Measurements from ENCODE around the gene PRKCQ.
"Not testable (repeated sequence)": the region's sequence is repeated elsewhere in the genome, so short reads cannot be mapped to it uniquely, and the experiment has no call there.

Gene PRKCQ

DNA sequence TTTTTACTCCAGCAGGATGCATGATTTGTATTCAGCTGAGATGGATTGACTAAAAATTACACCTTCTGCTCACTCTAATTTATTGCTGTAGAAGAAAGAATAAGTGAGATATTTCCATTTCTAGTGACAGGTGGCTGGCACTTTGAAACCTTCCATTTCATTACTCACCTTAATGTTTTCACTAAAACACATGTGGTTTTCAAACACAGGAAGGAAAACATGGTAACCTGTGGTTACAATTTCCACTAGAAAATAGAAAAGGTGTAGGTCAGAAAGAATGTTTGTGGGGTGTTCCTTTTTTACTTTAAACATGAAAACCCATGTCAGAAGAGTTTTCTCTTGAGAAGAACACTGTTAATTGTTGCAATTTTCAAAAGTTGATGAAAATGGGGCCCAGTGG, 12.0 kb upstream of the PRKCQ start:
- DNase-seq: no peak

DNA sequence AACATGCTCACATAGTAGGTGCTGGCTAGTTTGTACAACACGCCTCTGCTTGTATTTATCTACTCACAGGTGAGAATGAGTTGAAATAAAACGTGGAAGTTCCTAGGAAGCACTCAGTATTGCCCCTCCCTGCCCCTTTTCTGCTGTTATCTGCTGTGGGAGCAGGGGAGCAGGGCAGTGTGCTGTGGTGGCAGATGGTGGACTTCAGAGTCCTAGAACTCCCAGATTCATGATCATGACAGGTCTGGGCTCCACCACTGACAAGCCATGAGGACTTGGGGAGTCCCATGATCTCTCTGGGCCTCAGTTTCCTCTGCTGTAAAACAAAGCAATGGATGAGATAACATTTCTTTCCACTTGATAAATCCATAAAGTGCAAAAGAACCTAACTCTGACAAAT, 11.6 kb upstream of the PRKCQ start:
- no peak for DNase-seq

GRCh38 chr10:6590100-6590499, 10.0 kb upstream of the PRKCQ start:
- DNase-seq: no peak

GRCh38 chr10:6589287-6590094, 9.4 kb upstream of the PRKCQ start:
- DNase-seq: no peak

DNA sequence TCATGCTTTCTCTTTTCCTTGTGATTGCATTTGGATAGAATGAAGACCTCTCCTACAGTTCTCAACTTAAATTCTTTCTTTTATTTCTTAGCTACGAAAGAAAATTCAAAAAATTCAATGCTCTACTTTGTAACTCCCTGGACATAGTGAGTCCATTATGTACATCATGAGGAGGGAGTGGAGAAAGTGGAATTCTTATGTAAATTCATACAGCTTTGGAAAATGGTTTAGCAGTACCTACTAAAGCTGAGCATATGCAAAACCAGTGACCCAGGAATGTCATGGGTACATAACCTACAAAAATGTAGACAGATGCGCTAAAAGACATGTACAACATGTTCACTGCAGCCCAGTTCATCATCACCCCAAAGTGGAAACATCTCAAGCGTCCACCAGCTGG, 8.8 kb upstream of the PRKCQ start:
- no peak for DNase-seq

DNA sequence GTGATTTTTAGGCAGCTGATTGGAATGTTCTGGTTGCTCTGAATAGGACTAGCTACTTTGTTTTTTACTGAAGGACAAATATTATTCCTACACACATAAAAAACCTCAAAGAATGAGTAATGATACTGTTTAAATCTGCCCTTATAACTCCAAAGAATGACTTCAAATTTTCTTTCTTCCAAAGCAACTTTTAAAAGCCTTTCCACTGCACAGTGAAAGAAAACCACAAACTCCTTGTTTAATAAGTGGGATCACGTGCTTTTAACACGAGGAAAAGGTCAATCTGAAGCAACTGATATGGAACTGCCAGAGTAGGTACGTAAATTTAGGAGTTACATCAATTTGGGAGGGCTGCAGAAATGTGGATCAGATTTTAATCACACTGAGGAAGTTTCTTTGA, 8.0 kb upstream of the PRKCQ start:
- no peak for DNase-seq

DNA sequence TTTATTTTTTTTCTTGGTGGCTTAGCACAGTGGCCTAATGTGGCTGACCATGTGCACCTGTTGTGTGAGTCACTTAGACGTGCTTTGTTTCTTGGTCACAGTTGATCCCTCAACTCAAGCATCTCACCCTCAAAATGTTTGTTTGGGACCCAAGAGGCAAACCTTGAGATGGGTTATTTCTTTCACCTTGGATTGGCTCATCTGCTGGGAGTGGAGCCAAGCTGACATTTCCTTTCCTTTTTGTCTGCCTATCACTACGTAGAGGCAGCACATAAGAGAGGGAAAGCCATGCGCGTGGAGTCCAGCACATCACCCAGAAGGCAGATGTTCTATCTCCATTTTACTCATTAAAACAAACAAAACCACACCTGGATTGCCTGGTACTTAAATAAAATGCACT, 6.4 kb upstream of the PRKCQ start:
- no peak for DNase-seq

DNA sequence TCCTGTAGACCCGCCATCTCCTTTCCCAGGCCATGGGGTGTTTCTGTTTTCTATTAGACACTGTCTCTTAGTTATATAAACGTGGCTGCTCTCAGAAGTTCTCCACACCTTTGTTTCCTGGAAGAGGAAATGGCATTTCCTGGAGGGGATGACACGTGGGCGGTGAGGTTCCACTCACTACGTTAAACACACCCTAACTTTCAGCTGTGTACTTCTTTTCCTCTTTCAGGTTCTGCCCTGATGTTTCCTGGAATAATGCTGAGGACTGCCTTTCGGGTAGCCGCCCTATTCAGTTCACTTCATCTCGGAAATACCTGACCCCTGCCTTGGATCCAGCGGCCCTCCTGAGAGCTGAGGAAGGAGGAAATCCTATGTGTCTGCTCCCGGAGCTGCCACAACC, 3.4 kb upstream of the PRKCQ start:
- no peak for DNase-seq

DNA sequence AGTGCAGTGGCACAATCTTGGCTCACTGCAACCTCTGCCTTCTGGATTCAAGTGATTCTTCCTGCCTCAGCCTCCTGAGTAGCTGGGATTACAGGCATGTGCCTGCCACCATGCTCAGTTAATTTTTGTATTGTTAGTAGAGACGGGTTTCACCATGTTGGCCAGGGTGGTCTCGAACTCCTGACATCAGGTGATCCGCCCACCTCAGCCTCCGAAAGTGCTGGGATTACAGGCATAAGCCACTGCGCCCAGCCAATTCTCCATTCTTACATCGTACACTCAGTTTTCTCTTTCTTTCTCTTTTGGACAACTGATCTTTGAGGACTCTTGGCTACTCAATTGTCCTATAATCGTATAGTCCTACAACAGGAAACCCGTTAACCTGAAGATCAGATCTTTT, 2.8 kb upstream of the PRKCQ start:
- not testable (repeated sequence) for DNase-seq

GRCh38 chr10:6582298-6582697, 2.2 kb upstream of the PRKCQ start:
- DNase-seq: no peak

DNA sequence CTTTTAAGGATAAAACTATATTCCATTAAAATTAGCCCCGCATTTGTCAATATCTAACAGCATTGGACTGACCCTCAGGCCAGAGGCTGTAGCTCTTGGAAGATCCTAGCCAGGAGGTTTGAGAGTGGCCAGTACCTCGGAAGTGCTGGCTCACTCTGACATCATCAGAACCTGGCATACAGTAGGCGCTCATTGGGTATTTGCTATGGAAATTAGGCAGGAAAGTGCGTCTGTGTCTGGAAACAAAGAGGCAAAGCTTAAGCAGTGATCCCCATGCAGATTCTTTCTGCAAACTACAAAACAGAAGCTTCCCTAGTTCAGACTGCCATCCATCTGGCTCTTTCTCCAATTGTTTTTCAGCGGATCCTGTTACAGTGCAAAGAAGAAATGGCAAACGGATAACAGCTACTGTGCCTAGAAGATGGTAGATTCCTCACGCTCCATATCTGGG, 1.7 kb upstream of the PRKCQ start:
- DNase-seq: no peak

GRCh38 chr10:6581223-6581622, 1.1 kb upstream of the PRKCQ start:
- not testable (repeated sequence) for DNase-seq

DNA sequence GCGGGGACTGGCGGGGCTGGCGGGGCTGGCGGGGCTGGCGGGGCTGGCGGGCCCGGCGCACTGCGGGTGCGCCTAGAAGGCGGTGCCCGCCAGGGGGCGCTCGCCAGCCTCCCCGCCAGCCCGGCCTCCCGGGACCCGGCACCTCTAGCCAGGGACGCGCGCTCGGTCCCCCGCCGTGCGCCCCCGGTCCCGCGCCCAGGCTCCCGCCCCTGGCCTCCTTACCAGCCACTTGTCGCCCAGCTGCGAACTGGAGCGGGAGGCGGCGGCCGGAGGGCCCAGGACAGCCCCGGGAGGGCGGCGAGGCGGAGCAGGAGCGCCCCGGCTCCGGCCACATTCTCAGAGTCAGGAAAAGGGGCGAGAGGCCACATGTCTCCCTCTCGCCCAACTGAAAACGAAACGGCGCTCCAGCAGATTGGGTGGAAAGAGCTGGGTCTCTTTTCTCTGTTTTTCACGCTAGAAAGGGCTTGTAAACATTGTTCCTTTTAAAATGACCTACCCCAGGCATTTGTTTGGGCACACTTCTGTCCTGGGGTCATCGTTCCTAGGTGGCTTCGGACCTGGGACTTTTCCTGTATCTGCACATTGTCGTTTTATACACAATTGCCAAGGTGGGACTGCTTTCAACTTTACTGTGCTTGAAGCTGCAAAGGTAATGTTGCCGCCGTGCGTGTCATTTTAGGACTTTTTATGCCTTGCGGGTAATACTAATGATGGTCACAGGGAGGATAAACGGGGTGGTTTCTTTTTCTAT, 378 bp upstream of the PRKCQ start:
- peak; percentile 2 for DNase-seq

DNA sequence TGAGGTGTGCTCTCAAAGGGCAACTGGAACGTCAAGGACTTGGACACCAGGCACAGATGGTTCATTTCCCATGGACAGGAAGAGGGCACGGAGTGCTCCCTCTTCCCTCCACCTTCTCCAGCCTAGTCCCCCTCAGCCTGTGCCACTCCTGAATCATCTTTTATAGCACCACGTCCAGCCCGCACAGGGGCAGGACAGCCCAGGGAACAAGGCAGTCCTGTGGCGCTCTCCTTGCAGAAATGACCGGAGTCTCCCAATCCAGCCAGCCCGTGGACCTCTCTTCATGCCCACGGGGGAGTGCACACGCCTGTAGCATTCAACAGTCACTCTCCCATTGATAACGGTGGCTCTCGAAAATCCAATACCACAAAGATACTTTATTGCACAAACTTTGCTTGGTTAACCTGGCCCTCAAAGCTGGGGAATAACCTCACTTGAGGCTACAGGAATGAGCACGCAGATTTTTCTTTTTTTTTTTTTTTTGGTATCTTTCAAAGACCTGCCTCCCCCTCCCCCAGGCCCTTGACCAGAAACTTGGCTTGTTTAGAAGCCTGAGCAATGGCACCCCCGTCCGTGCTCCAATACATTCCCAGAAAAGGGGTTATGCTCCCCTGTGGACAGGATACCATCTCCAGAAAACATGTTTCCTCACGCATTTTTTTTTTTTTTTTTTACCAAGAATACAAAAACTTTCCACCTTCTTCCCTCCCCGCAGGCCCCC, 733 bp downstream of the PRKCQ start:
- no peak for DNase-seq

DNA sequence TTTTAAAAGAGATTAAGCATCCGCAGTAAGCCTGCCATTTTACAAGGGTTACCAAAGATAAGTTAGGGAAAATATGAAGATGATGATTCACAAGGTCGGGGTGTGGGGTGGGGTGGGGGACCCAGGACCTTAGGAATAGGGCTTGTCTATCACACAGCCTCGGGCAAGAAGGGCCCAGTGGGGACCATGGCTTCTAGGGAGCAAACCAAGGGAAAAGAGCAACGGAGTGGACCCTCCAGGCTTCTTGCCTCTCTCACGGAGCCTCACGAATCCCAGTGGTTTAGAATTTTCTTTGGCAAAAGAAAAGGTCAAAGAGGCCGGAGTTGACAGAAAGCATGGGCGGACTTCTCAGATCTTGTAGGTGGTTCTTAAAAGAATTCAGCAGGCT, 1.3 kb downstream of the PRKCQ start:
- DNase-seq: no peak

GRCh38 chr10:6578251-6578771, 1.8 kb downstream of the PRKCQ start:
- no peak for DNase-seq

DNA sequence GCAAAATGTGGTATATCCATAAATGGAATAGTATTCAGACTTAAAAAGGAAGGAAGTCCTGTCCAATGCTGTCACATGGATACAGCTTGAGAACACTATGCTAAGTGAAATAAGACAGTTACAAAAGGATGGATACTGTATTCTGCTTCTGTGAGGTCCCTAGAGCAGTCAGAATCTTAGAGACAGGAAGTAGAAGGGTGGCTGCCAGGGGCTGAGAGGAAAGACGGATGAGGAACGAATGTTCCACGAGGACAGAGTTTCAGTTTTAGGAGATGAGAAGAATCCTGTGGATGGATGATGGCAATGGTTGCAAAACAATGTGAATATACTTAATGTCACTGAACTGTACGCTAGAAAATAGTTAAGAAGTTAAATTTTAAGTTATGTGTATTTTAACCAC, 3.8 kb downstream of the PRKCQ start:
- DNase-seq: no peak

DNA sequence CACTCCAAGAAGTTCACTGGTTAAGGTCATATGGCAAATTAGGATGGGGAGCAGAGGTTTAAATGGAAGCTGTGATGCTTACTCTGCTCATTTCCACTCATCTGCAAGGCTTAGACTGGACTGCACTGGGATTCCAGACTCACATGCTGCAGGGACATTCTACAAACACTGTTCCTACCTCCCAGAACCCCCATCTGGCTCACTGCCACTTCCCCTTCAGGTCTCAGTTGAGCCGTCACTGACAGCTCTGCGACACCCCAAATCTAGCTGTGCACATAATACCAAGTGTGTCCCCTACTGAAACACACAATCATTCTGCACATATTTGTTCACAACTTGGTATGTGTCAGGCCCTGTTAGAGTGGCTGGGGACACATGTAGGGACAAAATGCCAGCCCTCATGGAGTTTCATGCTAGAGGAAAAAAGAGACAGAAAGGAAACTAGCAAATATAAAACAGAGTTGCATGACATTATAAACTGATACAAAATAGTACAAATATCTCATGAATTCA, 5.4 kb downstream of the PRKCQ start:
- no peak for DNase-seq

DNA sequence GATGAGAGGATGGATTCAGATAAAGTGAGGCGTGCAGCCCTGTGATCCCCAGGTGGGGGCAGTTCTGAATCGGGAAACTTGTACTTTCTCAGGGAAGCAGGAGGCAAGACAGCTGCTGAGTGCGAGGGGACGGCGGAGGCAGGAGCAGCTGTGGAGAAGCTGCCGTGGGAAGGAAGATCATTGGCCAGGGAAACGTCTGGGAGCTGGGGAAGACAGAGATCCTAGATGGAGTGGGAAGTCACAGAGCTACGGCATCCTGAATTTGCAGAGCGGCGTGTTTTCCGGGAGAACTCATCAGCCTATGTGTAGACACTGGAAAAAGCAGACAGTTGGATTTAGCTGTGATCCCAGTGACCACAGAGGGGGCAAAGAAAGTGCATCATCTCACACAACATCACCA, 9.2 kb downstream of the PRKCQ start:
- DNase-seq: no peak

- DNase-seq: no peak
Observed at GRCh38 chr10:6569259-6569658, 10.8 kb downstream of the PRKCQ start.

- DNase-seq: no peak
Observed at GRCh38 chr10:6567884-6568283, 12.2 kb downstream of the PRKCQ start.

GRCh38 chr10:6567203-6567703, 12.8 kb downstream of the PRKCQ start:
- no peak for DNase-seq

DNA sequence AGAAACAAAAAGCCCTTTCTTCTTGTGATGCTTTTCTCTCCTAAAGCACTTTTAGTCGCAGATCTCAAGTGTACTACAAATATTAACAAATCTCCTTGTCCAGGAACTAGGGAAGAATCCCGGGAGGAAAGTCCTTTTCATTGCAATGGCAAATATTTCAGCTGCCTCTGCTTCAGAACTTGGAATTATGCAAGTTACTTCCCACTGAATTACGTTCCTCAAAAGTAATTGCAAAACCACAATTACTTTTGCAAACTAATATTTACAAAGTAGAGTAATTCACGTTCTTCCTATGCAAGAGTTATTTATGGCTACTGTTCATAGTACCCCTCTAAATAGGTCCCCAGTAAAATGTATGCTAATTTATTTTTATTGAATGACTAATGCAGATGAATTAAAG, 14.5 kb downstream of the PRKCQ start:
- DNase-seq: no peak
